Right atrium auricular region (tissue), 2 donors: Measurements from ENCODE around the gene CMTM5. TPM values are rescaled to one million over a fixed set of nuclear protein-coding genes. Genes with fewer than 3 reads are reported as not detected.

Experiments
- DNase-seq: peaks from one replicate; pipeline ENCODE4 v3.0.0-alpha.2; 2019; ENCODE audit warnings: low spot score
- H3K27ac ChIP-seq, 2 donors: fragments of 200-600 bp; sonication (generic); 1 replicate in 1 of 2; 2 replicates in 1 of 2; pipeline ENCODE4 v1.5.1; 2016 to 2019
- H3K27me3 ChIP-seq, 2 donors: fragments of 200-600 bp; sonication (generic); one replicate each; pipeline versions ENCODE4 v1.5.1 to v1.6.0; 2017 to 2019
- H3K36me3 ChIP-seq: fragments of 200-600 bp; sonication (generic); one replicate; pipeline ENCODE4 v1.5.1; 2016
- H3K4me1 ChIP-seq, 2 donors: fragments of 200-600 bp; sonication (generic); one replicate each; pipeline versions ENCODE4 v1.5.1 to v1.6.0; 2017 to 2019
- H3K4me3 ChIP-seq, 2 donors: fragments of 200-600 bp; sonication (generic); 1 replicate in 1 of 2; 2 replicates in 1 of 2; pipeline ENCODE4 v1.5.1; 2017 to 2019; ENCODE audit warnings: mild to moderate bottlenecking in 1 of 2, moderate library complexity in 1 of 2
- H3K9me3 ChIP-seq, 2 donors: fragments of 200-600 bp; sonication (generic); one replicate each; pipeline ENCODE4 v1.5.1; 2019
- CTCF ChIP-seq, 2 donors: fragments of 200-600 bp; sonication (generic); IDR thresholded peaks; one replicate each; pipeline ENCODE4 v1.5.1; 2019; ENCODE audit warnings: antibody characterized with exemption in 2 of 2
- total RNA-seq, 2 donors: library from RNA; depleted of rRNA; stranded (reverse); fragments of >200 nt; gene quantifications; one replicate each; pipeline ENCODE4 v1.1.0, GENCODE V29; 2016

The CMTM5 gene
- total RNA-seq, 2 donors from 2014 or later: not detected

- TF ChIP-seq CTCF (IDR thresholded peaks at IDR 0.05): no peak
- Histone ChIP-seq H3K9me3 (no peaks in the 10 kb centered on the region), H3K27ac (peak overlapping the region in 1 of 2 donors; percentile 64), H3K4me1 (peaks cover 0 to 9% of the 10 kb centered on the region in 2 donors), H3K27me3 (no peaks in the 10 kb centered on the region), H3K36me3 (no peaks in the 10 kb centered on the region), H3K4me3 (no peak overlapping the region)
- DNase-seq: no peak
Measured at GRCh38 chr14:23345987-23346692, 30.7 kb upstream of the CMTM5 start.

- Histone ChIP-seq H3K27ac (peak overlapping the region in 1 of 2 donors; percentile 64), H3K27me3 (no peaks in the 10 kb centered on the region), H3K36me3 (no peaks in the 10 kb centered on the region), H3K4me3 (no peak overlapping the region), H3K4me1 (peaks cover 0 to 12% of the 10 kb centered on the region in 2 donors), H3K9me3 (no peaks in the 10 kb centered on the region)
- TF ChIP-seq CTCF (IDR thresholded peaks at IDR 0.05): no peak
- DNase-seq: no peak
Measured at GRCh38 chr14:23346693-23347405, 30.0 kb upstream of the CMTM5 start.

GRCh38 chr14:23347406-23348296, 29.2 kb upstream of the CMTM5 start:
- H3K9me3 ChIP-seq: no peaks in the 10 kb centered on the region
- H3K27ac ChIP-seq: peak overlapping the region in 1 of 2 donors; percentile 64
- no peak for DNase-seq
- no peaks in the 10 kb centered on the region for H3K36me3 ChIP-seq
- no peak overlapping the region for H3K4me3 ChIP-seq
- H3K27me3 ChIP-seq: no peaks in the 10 kb centered on the region
- no peak for TF ChIP-seq CTCF (IDR thresholded peaks at IDR 0.05)
- H3K4me1 ChIP-seq: peaks cover 0 to 20% of the 10 kb centered on the region in 2 donors

- Histone ChIP-seq H3K27ac (no peak overlapping the region), H3K4me3 (no peak overlapping the region), H3K36me3 (no peaks in the 10 kb centered on the region), H3K27me3 (no peaks in the 10 kb centered on the region), H3K9me3 (no peaks in the 10 kb centered on the region), H3K4me1 (peaks cover 0 to 27% of the 10 kb centered on the region in 2 donors)
- TF ChIP-seq CTCF (IDR thresholded peaks at IDR 0.05): no peak
- DNase-seq: no peak
Measured at GRCh38 chr14:23348297-23348655, 28.6 kb upstream of the CMTM5 start.

- Histone ChIP-seq H3K4me1 (peaks cover 0 to 28% of the 10 kb centered on the region in 2 donors), H3K4me3 (no peak overlapping the region), H3K36me3 (no peaks in the 10 kb centered on the region), H3K27ac (no peak overlapping the region), H3K9me3 (no peaks in the 10 kb centered on the region), H3K27me3 (no peaks in the 10 kb centered on the region)
- no peak for TF ChIP-seq CTCF (IDR thresholded peaks at IDR 0.05)
- no peak for DNase-seq
Measured at GRCh38 chr14:23349156-23349845, 27.5 kb upstream of the CMTM5 start.
